Mesodermal cell (in vitro differentiated cells): Measurements from ENCODE around the gene PRR18.
"Not testable (repeated sequence)": the region's sequence is repeated elsewhere in the genome, so short reads cannot be mapped to it uniquely, and the experiment has no call there.

Experiments used
- H3K27ac ChIP-seq: 2 replicates; pipeline ENCODE4 v1.7.0; 2013; ENCODE audit warnings: mild to moderate bottlenecking, low read depth, low read length, moderate library complexity; ENCODE audit not compliant: severe bottlenecking
- H3K36me3 ChIP-seq: 2 replicates; pipeline ENCODE4 v1.7.1; 2013; ENCODE audit warnings: mild to moderate bottlenecking, low read length, moderate library complexity; ENCODE audit not compliant: control insufficient read depth, insufficient read depth
- H3K4me1 ChIP-seq: one replicate; pipeline ENCODE4 v1.7.1; 2013; ENCODE audit warnings: mild to moderate bottlenecking, low read length; ENCODE audit not compliant: insufficient read depth, control insufficient read depth, poor library complexity, severe bottlenecking
- H3K4me3 ChIP-seq: 2 replicates; pipeline ENCODE4 v1.7.0; 2013; ENCODE audit warnings: low read length, control low read depth, mild to moderate bottlenecking; ENCODE audit not compliant: insufficient read depth, poor library complexity, severe bottlenecking; ENCODE audit errors: extremely low read depth
- H3K9me3 ChIP-seq: 2 replicates; pipeline ENCODE4 v1.7.1; 2013; ENCODE audit warnings: mild to moderate bottlenecking, low read length, moderate library complexity; ENCODE audit not compliant: control insufficient read depth
- whole genome bisulfite sequencing, 2 experiments: methylation state at CpG; one replicate each; pipeline ENCODE4 v1.1.5; 2013; ENCODE audit warnings: missing lambda C conversion rate in 2 of 2; ENCODE audit not compliant: insufficient coverage in 2 of 2; 5-methylcytosine and 5-hydroxymethylcytosine counted together

Gene PRR18

GRCh38 chr6:166345672-166346071 lies 37.5 kb upstream of the PRR18 start:
- not testable (repeated sequence) for H3K36me3 ChIP-seq, H3K4me3 ChIP-seq, H3K27ac ChIP-seq, H3K9me3 ChIP-seq
- peaks cover 14% of the 10 kb centered on the region for H3K4me1 ChIP-seq
- WGBS, 2 experiments: 92 to 93% methylated on average over 4 to 8 of the region's 9 CpGs

DNA sequence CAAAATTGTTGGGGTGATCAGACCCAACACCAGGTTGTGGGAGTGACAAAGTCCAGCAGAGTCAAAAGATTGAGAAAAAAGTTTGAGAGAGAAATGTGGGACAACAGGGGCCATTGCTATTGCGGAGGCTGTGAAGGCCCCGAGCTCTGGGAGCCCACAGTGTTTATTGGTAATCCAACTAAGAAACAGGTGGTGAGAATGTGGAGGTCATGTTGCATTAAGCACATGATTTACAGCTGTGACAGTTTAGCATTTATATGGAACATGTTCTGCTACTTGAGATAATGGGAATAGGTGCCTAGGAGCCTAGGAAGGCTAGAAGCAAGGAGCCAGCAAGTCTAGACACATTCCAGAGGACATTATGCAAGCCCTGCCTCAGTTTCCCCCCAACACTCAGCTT lies 36.7 kb upstream of the PRR18 start:
- 94 to 100% methylated on average over 2 of the region's 2 CpGs for WGBS, 2 experiments
- not testable (repeated sequence) for H3K9me3 ChIP-seq, H3K4me3 ChIP-seq, H3K27ac ChIP-seq
- peaks cover 18% of the 10 kb centered on the region for H3K4me1 ChIP-seq
- peaks cover 10% of the 10 kb centered on the region for H3K36me3 ChIP-seq

- H3K4me1 ChIP-seq: peaks cover 18% of the 10 kb centered on the region
- H3K36me3 ChIP-seq: peaks cover 13% of the 10 kb centered on the region
- 84 to 91% methylated on average over 5 to 6 of the region's 8 CpGs for WGBS, 2 experiments
- H3K27ac ChIP-seq: no peak overlapping the region
- no peak overlapping the region for H3K4me3 ChIP-seq
- H3K9me3 ChIP-seq: no peaks in the 10 kb centered on the region
These were observed 36.0 kb upstream of the PRR18 start for GRCh38 chr6:166344240-166344639.

DNA sequence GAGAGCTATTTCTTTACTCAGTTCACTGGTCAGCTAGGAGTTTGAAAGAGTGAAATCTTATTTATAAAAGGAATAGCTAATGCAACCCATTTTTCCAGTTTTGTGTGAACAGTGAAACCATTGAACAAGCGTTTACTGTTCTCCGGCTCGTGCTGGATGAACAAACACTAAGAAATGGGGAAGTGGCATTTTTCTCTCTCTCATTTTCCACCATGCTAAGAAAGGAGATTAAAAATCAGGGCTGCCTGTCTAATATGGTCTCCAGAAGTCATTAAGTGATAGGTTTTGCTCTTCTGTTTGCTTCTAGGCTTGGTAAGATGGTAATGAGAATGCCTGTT lies 34.9 kb upstream of the PRR18 start:
- H3K27ac ChIP-seq: peak overlapping the region; percentile 88
- H3K9me3 ChIP-seq: no peaks in the 10 kb centered on the region
- peaks cover 22% of the 10 kb centered on the region for H3K4me1 ChIP-seq
- H3K4me3 ChIP-seq: peak overlapping the region; percentile 86
- H3K36me3 ChIP-seq: peaks cover 20% of the 10 kb centered on the region
- 84% methylated on average over 3 of the region's 3 CpGs; no CpG with 5 or more reads in 1 of the 2 experiments for WGBS, 2 experiments

GRCh38 chr6:166342349-166343149 lies 34.4 kb upstream of the PRR18 start, which contains the start of gene SFT2D1:
SFT2D1 (minus strand) TSS chr6:166342545; CDS start chr6:166342481, 64 bp downstream.
- H3K4me1 ChIP-seq: peaks cover 22% of the 10 kb centered on the region
- H3K27ac ChIP-seq: peak within 1 kb of the TSS; percentile 88
- no peaks in the 10 kb centered on the region for H3K9me3 ChIP-seq
- H3K36me3 ChIP-seq: peaks cover 25% of the 10 kb centered on the region
- WGBS, 2 experiments: 0 to 1% methylated on average over 69 to 73 of the region's 73 CpGs
- H3K4me3 ChIP-seq: peak within 1 kb of the TSS; percentile 86

DNA sequence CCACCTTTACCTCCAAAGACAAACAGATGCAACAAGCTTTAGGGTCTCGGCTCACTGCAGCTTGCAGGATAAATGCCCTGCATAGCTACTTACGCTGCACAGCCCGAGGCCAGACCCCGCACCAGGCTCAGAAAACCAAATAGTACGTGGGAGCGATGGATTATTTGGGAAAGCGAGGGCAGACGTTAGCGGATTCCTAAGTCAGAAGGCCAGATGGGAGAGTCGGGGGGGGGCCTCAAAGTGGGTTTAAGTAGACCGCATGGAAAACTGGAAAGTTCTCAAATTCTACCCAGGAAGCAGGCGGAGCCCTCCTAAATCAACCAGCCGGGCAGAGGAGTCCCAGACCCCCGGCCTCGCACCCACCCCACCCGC lies 33.8 kb upstream of the PRR18 start:
- peak overlapping the region; percentile 86 for H3K4me3 ChIP-seq
- H3K27ac ChIP-seq: peak overlapping the region; percentile 88
- H3K36me3 ChIP-seq: peaks cover 31% of the 10 kb centered on the region
- H3K4me1 ChIP-seq: peaks cover 22% of the 10 kb centered on the region
- WGBS, 2 experiments: 0 to 1% methylated on average over 10 of the region's 16 CpGs
- H3K9me3 ChIP-seq: no peaks in the 10 kb centered on the region

DNA sequence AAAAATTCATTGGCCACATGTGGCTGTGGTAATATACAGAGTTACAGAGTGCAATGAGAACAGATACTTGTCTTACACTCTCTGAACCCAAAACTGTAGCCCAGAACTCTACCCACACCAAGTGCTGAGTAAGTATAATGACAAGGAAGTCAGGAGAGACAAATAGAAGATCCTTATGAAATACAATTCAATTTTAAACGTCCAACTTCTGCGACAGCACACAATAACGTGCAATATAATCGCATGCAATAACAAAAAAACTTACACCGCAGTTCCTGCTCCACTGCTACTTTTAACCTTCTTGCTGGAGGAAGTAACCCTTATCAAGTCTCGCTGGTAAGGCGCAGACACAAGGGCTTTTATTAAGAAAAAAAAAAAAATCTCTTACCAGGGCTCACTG lies 33.3 kb upstream of the PRR18 start:
- Histone ChIP-seq H3K36me3 (peaks cover 36% of the 10 kb centered on the region), H3K4me1 (peaks cover 22% of the 10 kb centered on the region), H3K27ac (no peak overlapping the region), H3K4me3 (peak overlapping the region; percentile 86), H3K9me3 (no peaks in the 10 kb centered on the region)
- 69 to 71% methylated on average over 6 to 7 of the region's 7 CpGs for WGBS, 2 experiments

- WGBS, 2 experiments: 94 to 98% methylated on average over 5 to 9 of the region's 9 CpGs
- peaks cover 42% of the 10 kb centered on the region for H3K36me3 ChIP-seq
- H3K4me3 ChIP-seq: no peak overlapping the region
These were observed 30.7 kb upstream of the PRR18 start for GRCh38 chr6:166338854-166339253.

DNA sequence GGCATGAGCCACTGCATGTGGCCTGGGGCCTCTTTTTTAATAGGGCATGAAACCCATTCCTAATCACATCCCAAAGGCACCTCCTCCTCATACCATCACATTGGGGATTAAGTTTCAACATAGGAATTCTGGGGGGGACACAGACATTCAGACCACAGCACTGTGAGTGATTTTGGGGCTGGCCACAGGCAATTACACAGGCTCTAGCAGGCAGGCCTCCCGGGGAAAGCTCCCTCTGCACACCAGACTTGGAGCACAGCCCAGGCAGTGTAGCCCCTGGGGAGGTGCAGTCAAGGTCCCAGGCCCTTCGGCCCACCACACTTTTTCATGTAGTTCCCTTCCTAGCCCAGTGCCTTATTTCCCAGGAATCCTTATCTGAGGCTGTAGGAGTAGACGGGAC lies 28.7 kb upstream of the PRR18 start:
- Histone ChIP-seq H3K36me3 (peaks cover 46% of the 10 kb centered on the region), H3K9me3 (no peaks in the 10 kb centered on the region), H3K4me3 (no peak overlapping the region), H3K27ac (no peak overlapping the region), H3K4me1 (peaks cover 11% of the 10 kb centered on the region)
- WGBS, 2 experiments: 84 to 88% methylated on average over 2 to 3 of the region's 3 CpGs

More at GRCh38 chr6:166338854-166339253, 30.7 kb upstream of the PRR18 start:
- Histone ChIP-seq H3K4me1 (peaks cover 18% of the 10 kb centered on the region), H3K27ac (no peak overlapping the region), H3K9me3 (no peaks in the 10 kb centered on the region)

- H3K27ac ChIP-seq: no peak overlapping the region
- H3K4me1 ChIP-seq: peaks cover 7% of the 10 kb centered on the region
- no peak overlapping the region for H3K4me3 ChIP-seq
- 89 to 95% methylated on average over 5 to 9 of the region's 11 CpGs for WGBS, 2 experiments
- no peaks in the 10 kb centered on the region for H3K9me3 ChIP-seq
- peaks cover 41% of the 10 kb centered on the region for H3K36me3 ChIP-seq
These were observed 27.4 kb upstream of the PRR18 start for GRCh38 chr6:166335378-166336302.
